ENCODE measurements around the gene EPHB2.
"Not testable (repeated sequence)": the region's sequence is repeated elsewhere in the genome, so short reads cannot be mapped to it uniquely, and the experiment has no call there.

EPHB2 gene

DNA sequence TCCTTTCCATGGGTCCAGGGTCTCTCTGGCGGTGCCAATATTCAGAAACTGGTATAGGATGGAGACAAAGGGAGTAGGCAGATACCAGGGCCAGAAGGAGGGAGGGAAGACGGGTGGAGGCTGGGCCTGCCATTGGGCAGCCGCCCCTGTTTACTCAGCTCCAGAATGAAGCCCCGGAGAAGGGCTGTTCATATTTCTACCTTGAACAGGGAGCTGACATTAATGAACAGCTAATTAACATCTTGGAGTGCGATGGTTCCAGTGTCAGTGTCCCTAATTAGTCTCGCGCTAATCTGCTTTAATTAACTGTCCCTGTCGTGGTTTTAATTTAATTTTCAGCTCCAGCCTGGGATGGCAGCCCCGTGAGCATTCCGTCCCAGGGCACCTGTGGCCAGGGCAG is 113.8 kb downstream of the EPHB2 start:
- no peak for DNase-seq

DNA sequence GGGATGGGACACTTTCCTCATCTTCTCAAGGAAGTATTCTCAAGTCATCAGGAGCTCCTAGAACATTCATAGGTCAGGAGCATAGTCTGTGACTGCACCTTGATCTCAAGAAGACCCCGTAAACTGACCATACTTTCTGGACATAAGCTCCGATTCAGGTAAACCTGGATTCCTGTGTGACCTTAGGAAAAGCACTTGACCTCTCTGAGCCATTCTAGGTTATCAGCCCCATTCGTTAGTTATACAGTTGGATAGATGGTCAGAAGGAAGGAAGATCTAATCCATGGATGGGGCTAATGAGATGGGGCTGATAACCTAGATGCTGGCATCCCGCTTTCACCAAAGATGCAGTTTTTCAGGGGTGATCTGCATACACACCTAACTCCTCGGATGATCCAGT is 114.3 kb downstream of the EPHB2 start:
- no peak for DNase-seq

DNA sequence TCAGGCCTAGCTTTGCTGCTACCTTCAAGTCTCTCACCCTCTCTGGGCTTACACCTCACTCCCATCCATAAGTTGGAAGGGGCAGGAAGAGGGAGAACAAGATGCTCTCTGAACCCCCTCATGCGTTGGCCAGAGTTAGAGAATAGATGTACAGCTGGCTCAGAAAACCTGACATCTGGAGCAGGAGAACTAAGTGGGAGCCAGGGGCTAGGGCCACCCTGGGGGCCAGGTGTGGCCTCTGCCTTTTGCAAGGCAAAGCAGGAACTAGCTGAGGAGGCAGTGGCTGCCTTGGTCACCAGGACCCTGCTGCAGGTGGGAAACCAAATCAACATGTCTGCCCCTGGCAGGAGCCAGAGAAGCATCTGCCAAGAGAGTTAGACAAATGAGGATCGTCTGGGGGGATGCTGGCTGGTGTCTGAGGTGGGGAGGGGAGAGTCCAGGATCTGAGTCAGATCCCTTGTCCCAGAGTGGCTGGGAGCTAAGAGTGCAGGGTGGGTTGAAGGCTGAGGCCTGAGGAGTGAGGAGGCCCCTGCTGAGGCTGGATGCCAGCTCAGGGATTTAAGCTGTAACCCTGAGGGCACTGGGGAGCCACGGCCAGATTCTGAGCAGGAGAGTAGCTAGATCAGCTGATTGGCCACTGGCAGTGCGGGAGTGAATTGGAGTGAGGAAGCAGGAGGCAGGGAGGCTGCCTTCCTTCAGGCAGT is 115.0 kb downstream of the EPHB2 start:
- DNase-seq: no peak

- no peak for DNase-seq
These were observed 116.3 kb downstream of the EPHB2 start for GRCh38 chr1:22826604-22827580.

- no peak for DNase-seq
These were observed 117.2 kb downstream of the EPHB2 start for GRCh38 chr1:22827666-22828483.

- DNase-seq: no peak
These were observed 118.1 kb downstream of the EPHB2 start for GRCh38 chr1:22828484-22829308.

DNA sequence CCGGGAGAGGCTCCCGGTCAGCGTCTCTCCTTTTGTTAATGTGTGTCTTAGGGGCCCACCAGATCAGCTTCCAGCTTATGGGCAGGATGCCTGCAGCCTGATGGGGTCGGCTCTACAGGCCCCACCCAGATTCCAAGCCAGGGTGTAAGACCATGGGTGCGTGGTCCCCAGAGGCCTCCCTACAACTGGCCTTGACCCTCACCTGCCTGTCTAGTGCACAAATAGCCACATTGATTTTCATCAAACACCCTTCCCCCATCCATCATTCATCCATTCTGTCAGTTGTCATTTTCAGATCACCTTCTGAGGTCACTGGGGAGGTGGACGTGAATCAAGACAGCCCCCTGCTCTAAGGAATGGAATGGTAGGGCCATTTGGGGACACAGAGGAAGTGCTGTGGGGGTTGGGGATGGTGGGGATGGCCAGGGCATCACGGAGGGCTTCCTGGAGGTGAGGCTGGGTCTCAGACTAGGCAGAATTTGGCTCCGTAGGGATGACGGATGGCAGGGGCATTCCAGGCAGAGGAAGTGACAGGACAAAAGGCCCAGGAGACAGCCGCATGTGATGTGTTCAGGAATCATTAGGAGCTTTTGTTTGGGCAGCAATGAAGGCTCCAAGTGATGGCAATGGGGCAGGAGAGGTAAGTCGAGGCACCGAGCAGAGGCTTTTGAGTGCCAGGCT is 118.8 kb downstream of the EPHB2 start:
- no peak for DNase-seq

DNA sequence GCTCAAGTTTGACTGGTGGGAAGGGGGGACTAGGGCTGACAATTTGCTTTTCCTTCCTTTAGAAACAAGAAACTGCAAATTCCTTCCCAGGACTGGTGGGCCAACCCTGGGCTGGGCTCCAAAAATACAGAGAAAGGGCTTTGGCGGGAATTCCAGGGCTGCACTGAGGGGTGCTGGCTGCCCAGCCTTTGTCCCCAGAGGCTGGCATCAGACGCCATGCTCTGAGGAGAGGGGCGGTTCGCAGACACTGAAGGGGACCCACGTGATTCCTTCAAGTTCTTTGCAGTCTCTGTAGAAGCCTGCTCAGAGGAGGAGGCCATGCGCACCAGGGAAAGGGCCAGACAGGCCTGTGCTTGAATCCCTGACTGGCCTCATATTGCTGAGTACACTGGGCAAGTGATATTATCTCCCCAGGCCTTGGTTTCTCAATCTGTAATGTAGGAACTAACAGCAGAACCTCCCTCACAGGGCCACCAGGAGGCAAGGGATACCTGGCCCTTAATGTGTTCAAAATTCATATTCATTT is 119.5 kb downstream of the EPHB2 start:
- DNase-seq: no peak

- no peak for DNase-seq
These were observed 120.2 kb downstream of the EPHB2 start for GRCh38 chr1:22830757-22831340.

DNA sequence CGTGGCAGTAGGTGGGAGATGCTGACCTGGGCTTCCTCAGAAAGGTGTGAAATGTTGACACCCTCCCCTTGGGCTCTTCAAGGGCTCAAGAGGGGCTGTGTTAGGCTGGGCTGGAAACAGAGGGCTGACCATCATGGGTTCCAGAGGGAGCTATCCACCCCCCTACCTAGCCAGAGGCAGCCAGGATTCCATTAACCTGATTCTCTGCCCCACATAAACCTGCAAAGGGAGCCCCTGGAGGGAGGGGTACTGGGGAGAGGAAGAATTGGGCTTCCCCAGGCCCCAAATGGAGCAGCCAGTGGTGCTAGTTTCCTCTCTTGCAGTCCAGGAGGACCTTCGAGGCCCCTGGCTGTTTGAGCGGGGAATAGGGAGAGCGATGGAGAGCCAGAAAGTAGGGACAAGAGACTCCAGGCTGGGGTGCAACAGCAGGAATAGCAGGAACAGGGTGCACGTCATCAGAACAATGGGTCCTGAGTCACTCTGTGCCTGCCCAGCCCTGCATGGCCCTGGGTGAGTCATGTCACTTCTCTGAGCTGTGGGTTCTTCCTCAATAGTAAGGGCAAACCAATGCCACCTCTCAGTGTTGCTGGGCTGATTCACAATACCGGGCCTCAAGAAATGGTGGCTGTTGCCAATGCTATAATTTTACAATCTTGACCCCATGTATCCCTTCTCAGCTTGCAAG is 121.2 kb downstream of the EPHB2 start:
- DNase-seq: no peak

GRCh38 chr1:22832414-22832786 is 121.8 kb downstream of the EPHB2 start:
- DNase-seq: no peak

DNA sequence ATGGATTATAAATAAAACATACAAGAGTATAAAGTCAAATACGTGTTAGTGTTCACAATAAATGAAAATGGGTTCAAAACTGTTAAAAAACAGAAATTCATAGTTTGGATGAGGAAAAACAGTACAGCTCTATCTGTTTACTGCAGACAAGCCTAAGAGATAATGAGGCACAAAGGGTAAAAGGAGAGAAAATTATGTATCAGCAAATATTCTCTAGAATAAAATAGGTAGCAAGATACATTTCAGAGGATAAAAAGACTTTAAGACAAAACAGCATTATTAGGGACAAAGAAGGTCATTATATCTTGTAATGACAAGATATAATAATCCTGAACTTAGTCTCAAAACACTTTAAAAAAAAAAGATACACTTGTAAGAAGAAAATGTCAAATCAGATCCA is 123.1 kb downstream of the EPHB2 start:
- no peak for DNase-seq

- not testable (repeated sequence) for DNase-seq
These were observed 123.8 kb downstream of the EPHB2 start for GRCh38 chr1:22834420-22834819.

DNA sequence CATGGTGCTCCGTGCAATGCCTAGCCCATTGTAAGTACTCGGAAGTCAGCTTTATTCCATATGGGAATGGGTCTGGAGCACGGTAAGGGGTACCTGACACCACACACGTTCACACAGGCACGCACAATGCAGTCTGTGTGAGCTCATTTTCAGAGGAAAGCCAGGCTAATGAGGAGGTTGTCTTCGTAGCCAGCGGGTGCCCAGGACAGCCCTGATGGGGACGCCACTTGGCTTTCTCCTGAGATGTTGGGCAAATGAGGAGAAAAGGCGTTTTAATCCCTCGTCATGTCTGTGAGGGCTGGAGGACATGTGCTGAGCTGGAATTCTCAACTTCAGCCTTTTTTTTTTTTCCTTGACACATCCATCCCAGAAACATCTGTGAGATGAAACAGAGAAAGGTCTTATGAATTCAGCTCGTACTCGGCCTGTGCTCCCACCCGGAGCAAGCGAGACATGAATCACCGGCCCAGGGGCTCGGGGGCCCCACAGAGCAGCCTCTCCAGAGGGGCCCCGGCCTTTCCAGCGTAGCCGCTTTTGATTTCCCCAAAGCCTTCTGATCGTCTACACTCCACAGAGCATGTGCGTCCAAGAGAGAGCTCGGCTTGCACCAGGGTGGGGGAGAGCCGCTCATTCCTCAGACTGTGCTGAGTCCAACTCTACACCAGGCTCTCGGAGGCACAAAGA is 125.1 kb downstream of the EPHB2 start:
- no peak for DNase-seq

GRCh38 chr1:22836850-22837249 is 126.2 kb downstream of the EPHB2 start:
- no peak for DNase-seq

- no peak for DNase-seq
These were observed 126.7 kb downstream of the EPHB2 start for GRCh38 chr1:22837332-22837731.

DNA sequence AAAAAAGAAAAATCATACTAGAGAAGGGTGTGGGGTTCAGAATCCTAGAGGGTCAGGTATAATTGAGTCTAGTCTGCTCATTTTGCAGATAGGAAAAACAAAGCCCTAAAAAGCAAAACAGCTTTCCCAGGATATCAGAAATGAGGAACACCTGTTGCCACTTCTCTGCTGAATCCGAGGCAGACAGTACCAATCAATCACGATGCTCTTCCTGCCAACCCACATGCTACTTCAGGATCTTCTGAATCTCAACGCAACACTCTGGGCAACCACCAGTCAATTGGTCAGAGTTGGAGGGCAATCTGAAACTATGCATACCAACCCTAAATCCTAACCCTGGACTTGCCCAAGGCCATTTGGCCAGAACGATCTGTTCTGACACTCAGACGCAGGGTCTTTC is 128.3 kb downstream of the EPHB2 start:
- DNase-seq: no peak

DNA sequence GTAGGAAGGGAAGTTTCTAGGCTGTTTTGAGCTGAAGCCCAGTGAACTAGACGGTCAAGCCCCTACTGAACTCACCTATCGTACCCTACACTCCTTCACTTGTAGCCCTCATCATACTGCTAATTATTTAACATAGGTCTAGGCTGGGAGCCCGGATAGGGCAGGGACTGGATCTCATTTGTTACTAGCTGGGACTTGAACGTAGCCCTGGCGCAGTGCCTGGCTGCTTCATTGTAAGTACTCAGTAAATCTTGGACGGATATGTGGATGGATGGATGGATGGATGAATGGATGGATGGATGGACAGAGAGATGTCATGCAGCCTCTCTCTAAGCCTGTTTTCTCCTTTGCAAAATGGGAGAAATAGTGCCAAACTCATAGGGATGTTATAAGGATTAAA is 129.2 kb downstream of the EPHB2 start:
- DNase-seq: no peak

DNA sequence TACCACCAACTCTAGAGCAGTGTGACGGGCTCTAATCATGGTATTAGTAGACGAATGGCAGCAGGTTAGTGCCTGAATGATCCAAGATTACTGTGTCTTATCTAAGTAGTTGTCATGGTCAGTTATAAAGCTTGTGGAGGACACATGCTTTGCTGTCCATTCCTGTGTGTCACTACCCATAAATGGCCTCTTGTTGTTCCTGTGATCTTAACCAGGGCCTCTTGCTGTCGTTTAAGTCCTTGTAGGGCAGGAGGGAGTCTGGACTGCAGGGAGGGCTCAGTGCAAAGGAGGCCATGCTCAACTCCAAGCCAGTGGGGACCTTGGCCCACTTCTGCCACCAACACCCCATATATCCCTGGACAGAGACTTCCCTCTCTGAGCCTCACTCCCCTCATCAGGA is 130.5 kb downstream of the EPHB2 start:
- DNase-seq: no peak

GRCh38 chr1:22841860-22842281 is 131.2 kb downstream of the EPHB2 start:
- DNase-seq: no peak
